Fibroblast of the aortic adventitia (primary cell): ENCODE data around the gene GATA5. TPM values are rescaled to one million over a fixed set of nuclear protein-coding genes. Genes with fewer than 3 reads are reported as not detected.

Source experiments
- DNase-seq: peaks from one replicate; pipeline ENCODE4 v3.0.0-alpha.2; 2010; ENCODE audit warnings: low read depth
- H3K4me3 ChIP-seq: 2 replicates; pipeline ENCODE4 v1.5.1; 2011; ENCODE audit warnings: low read depth, mild to moderate bottlenecking, control low read depth, low read length, moderate library complexity
- CTCF ChIP-seq: IDR thresholded peaks from 2 replicates; pipeline ENCODE4 v1.5.1; 2011; ENCODE audit warnings: mild to moderate bottlenecking, low read length, control low read depth, inconsistent platforms; ENCODE audit not compliant: insufficient read depth
- total RNA-seq: library from RNA; depleted of rRNA; stranded (reverse); fragments of >200 nt; gene quantifications from 2 replicates; pipeline ENCODE4 v1.2.3, GENCODE V29; 2012; ENCODE audit warnings: low replicate concordance

The GATA5 gene
- total RNA-seq, 1 donor = not detected

GRCh38 chr20:62457831-62458230 is 18.0 kb downstream of the GATA5 start:
- DNase-seq = no peak
- TF ChIP-seq CTCF = no peak
- no peak overlapping the region for H3K4me3 ChIP-seq

- H3K4me3 ChIP-seq = no peak overlapping the region
- TF ChIP-seq CTCF = no peak
- DNase-seq = no peak
Measured at GRCh38 chr20:62457098-62457497, 18.7 kb downstream of the GATA5 start.

GRCh38 chr20:62455929-62456328 is 19.9 kb downstream of the GATA5 start:
- TF ChIP-seq CTCF = no peak
- no peak for DNase-seq
- H3K4me3 ChIP-seq = no peak overlapping the region

GRCh38 chr20:62454904-62455636 is 20.7 kb downstream of the GATA5 start:
- DNase-seq = no peak
- no peak for TF ChIP-seq CTCF
- no peak overlapping the region for H3K4me3 ChIP-seq

GRCh38 chr20:62453186-62453808 is 22.5 kb downstream of the GATA5 start:
- no peak overlapping the region for H3K4me3 ChIP-seq
- DNase-seq = no peak
- no peak for TF ChIP-seq CTCF

GRCh38 chr20:62452475-62453095 is 23.2 kb downstream of the GATA5 start:
- H3K4me3 ChIP-seq = no peak overlapping the region
- TF ChIP-seq CTCF = no peak
- no peak for DNase-seq
